ENCODE data around the gene CLEC4M.

Gene CLEC4M

GRCh38 chr19:7762719-7763293 lies at the start of gene CLEC4M:
CLEC4M (plus strand) TSS chr19:7763243; CDS start chr19:7763267, 24 bp downstream.
- Histone ChIP-seq H3K4me1 (ENCODE audit: control insufficient read depth, low read depth, low read length) (no peaks in the 10 kb centered on the region), H3K27ac (ENCODE audit: low read length) (no peak within 1 kb of the TSS), H3K9ac (ENCODE audit: low read length) (no peak within 1 kb of the TSS), H3K4me3 (ENCODE audit: low read length) (no peak within 1 kb of the TSS), H3K9me3 (ENCODE audit: control insufficient read depth, low read depth, low read length) (peaks cover 2% of the 10 kb centered on the region), H3K27me3 (ENCODE audit: control insufficient read depth, insufficient read depth, low read length) (no peaks in the 10 kb centered on the region), H3K36me3 (ENCODE audit: control insufficient read depth, low read depth, low read length) (no peaks in the 10 kb centered on the region)

- H3K27ac ChIP-seq (ENCODE audit: low read length): no peak overlapping the region
- no peaks in the 10 kb centered on the region for H3K9me3 ChIP-seq (ENCODE audit: control insufficient read depth, low read depth, low read length)
- no peaks in the 10 kb centered on the region for H3K36me3 ChIP-seq (ENCODE audit: control insufficient read depth, low read depth, low read length)
- no peak overlapping the region for H3K4me3 ChIP-seq (ENCODE audit: low read length)
- no peaks in the 10 kb centered on the region for H3K4me1 ChIP-seq (ENCODE audit: control insufficient read depth, low read depth, low read length)
- no peaks in the 10 kb centered on the region for H3K27me3 ChIP-seq (ENCODE audit: control insufficient read depth, insufficient read depth, low read length)
- H3K9ac ChIP-seq (ENCODE audit: low read length): no peak overlapping the region
Observed at GRCh38 chr19:7715671-7716070, 47.4 kb upstream of the CLEC4M start.

- Histone ChIP-seq H3K27me3 (ENCODE audit: control insufficient read depth, insufficient read depth, low read length) (no peaks in the 10 kb centered on the region), H3K27ac (ENCODE audit: low read length) (no peak overlapping the region), H3K36me3 (ENCODE audit: control insufficient read depth, low read depth, low read length) (no peaks in the 10 kb centered on the region), H3K9me3 (ENCODE audit: control insufficient read depth, low read depth, low read length) (no peaks in the 10 kb centered on the region), H3K4me1 (ENCODE audit: control insufficient read depth, low read depth, low read length) (no peaks in the 10 kb centered on the region), H3K4me3 (ENCODE audit: low read length) (no peak overlapping the region), H3K9ac (ENCODE audit: low read length) (no peak overlapping the region)
Observed at GRCh38 chr19:7716762-7717161, 46.3 kb upstream of the CLEC4M start.

- H3K27me3 ChIP-seq (ENCODE audit: control insufficient read depth, insufficient read depth, low read length): no peaks in the 10 kb centered on the region
- H3K27ac ChIP-seq (ENCODE audit: low read length): no peak overlapping the region
- no peaks in the 10 kb centered on the region for H3K4me1 ChIP-seq (ENCODE audit: control insufficient read depth, low read depth, low read length)
- H3K9me3 ChIP-seq (ENCODE audit: control insufficient read depth, low read depth, low read length): no peaks in the 10 kb centered on the region
- no peak overlapping the region for H3K4me3 ChIP-seq (ENCODE audit: low read length)
- H3K36me3 ChIP-seq (ENCODE audit: control insufficient read depth, low read depth, low read length): no peaks in the 10 kb centered on the region
- H3K9ac ChIP-seq (ENCODE audit: low read length): no peak overlapping the region
Observed at GRCh38 chr19:7718668-7719067, 44.4 kb upstream of the CLEC4M start.

- Histone ChIP-seq H3K4me1 (ENCODE audit: control insufficient read depth, low read depth, low read length) (no peaks in the 10 kb centered on the region), H3K36me3 (ENCODE audit: control insufficient read depth, low read depth, low read length) (no peaks in the 10 kb centered on the region), H3K9me3 (ENCODE audit: control insufficient read depth, low read depth, low read length) (no peaks in the 10 kb centered on the region), H3K27ac (ENCODE audit: low read length) (no peak overlapping the region), H3K9ac (ENCODE audit: low read length) (no peak overlapping the region), H3K27me3 (ENCODE audit: control insufficient read depth, insufficient read depth, low read length) (no peaks in the 10 kb centered on the region), H3K4me3 (ENCODE audit: low read length) (no peak overlapping the region)
Observed at GRCh38 chr19:7720351-7720750, 42.7 kb upstream of the CLEC4M start.

GRCh38 chr19:7722231-7722651 lies 40.8 kb upstream of the CLEC4M start:
- H3K9me3 ChIP-seq (ENCODE audit: control insufficient read depth, low read depth, low read length): no peaks in the 10 kb centered on the region
- no peaks in the 10 kb centered on the region for H3K4me1 ChIP-seq (ENCODE audit: control insufficient read depth, low read depth, low read length)
- no peaks in the 10 kb centered on the region for H3K36me3 ChIP-seq (ENCODE audit: control insufficient read depth, low read depth, low read length)
- H3K4me3 ChIP-seq (ENCODE audit: low read length): no peak overlapping the region
- no peak overlapping the region for H3K9ac ChIP-seq (ENCODE audit: low read length)
- no peak overlapping the region for H3K27ac ChIP-seq (ENCODE audit: low read length)
- peaks cover 1% of the 10 kb centered on the region for H3K27me3 ChIP-seq (ENCODE audit: control insufficient read depth, insufficient read depth, low read length)

- Histone ChIP-seq H3K4me1 (ENCODE audit: control insufficient read depth, low read depth, low read length) (no peaks in the 10 kb centered on the region), H3K27me3 (ENCODE audit: control insufficient read depth, insufficient read depth, low read length) (peaks cover 37% of the 10 kb centered on the region), H3K9me3 (ENCODE audit: control insufficient read depth, low read depth, low read length) (no peaks in the 10 kb centered on the region), H3K36me3 (ENCODE audit: control insufficient read depth, low read depth, low read length) (no peaks in the 10 kb centered on the region), H3K9ac (ENCODE audit: low read length) (no peak overlapping the region), H3K4me3 (ENCODE audit: low read length) (no peak overlapping the region), H3K27ac (ENCODE audit: low read length) (no peak overlapping the region)
Observed at GRCh38 chr19:7725791-7726190, 37.3 kb upstream of the CLEC4M start.

GRCh38 chr19:7729211-7729610 lies 33.8 kb upstream of the CLEC4M start:
- H3K9ac ChIP-seq (ENCODE audit: low read length): no peak overlapping the region
- peak overlapping the region; percentile 44 for H3K4me3 ChIP-seq (ENCODE audit: low read length)
- peaks cover 64% of the 10 kb centered on the region for H3K27me3 ChIP-seq (ENCODE audit: control insufficient read depth, insufficient read depth, low read length)
- no peak overlapping the region for H3K27ac ChIP-seq (ENCODE audit: low read length)
- no peaks in the 10 kb centered on the region for H3K36me3 ChIP-seq (ENCODE audit: control insufficient read depth, low read depth, low read length)
- no peaks in the 10 kb centered on the region for H3K9me3 ChIP-seq (ENCODE audit: control insufficient read depth, low read depth, low read length)
- no peaks in the 10 kb centered on the region for H3K4me1 ChIP-seq (ENCODE audit: control insufficient read depth, low read depth, low read length)

GRCh38 chr19:7729831-7730285 lies 33.2 kb upstream of the CLEC4M start:
- H3K27ac ChIP-seq (ENCODE audit: low read length): no peak overlapping the region
- H3K4me3 ChIP-seq (ENCODE audit: low read length): peak overlapping the region; percentile 44
- H3K27me3 ChIP-seq (ENCODE audit: control insufficient read depth, insufficient read depth, low read length): peaks cover 70% of the 10 kb centered on the region
- H3K9me3 ChIP-seq (ENCODE audit: control insufficient read depth, low read depth, low read length): no peaks in the 10 kb centered on the region
- no peak overlapping the region for H3K9ac ChIP-seq (ENCODE audit: low read length)
- H3K36me3 ChIP-seq (ENCODE audit: control insufficient read depth, low read depth, low read length): no peaks in the 10 kb centered on the region
- H3K4me1 ChIP-seq (ENCODE audit: control insufficient read depth, low read depth, low read length): no peaks in the 10 kb centered on the region

GRCh38 chr19:7730286-7731217 lies 32.5 kb upstream of the CLEC4M start:
- no peaks in the 10 kb centered on the region for H3K4me1 ChIP-seq (ENCODE audit: control insufficient read depth, low read depth, low read length)
- no peak overlapping the region for H3K9ac ChIP-seq (ENCODE audit: low read length)
- H3K27ac ChIP-seq (ENCODE audit: low read length): no peak overlapping the region
- H3K36me3 ChIP-seq (ENCODE audit: control insufficient read depth, low read depth, low read length): no peaks in the 10 kb centered on the region
- peaks cover 75% of the 10 kb centered on the region for H3K27me3 ChIP-seq (ENCODE audit: control insufficient read depth, insufficient read depth, low read length)
- peak overlapping the region; percentile 44 for H3K4me3 ChIP-seq (ENCODE audit: low read length)
- no peaks in the 10 kb centered on the region for H3K9me3 ChIP-seq (ENCODE audit: control insufficient read depth, low read depth, low read length)

GRCh38 chr19:7731218-7731595 lies 31.8 kb upstream of the CLEC4M start:
- no peaks in the 10 kb centered on the region for H3K9me3 ChIP-seq (ENCODE audit: control insufficient read depth, low read depth, low read length)

More at GRCh38 chr19:7731218-7731595, 31.8 kb upstream of the CLEC4M start:
- Histone ChIP-seq H3K9ac (ENCODE audit: low read length) (no peak overlapping the region), H3K4me3 (ENCODE audit: low read length) (no peak overlapping the region), H3K27me3 (ENCODE audit: control insufficient read depth, insufficient read depth, low read length) (peaks cover 78% of the 10 kb centered on the region), H3K4me1 (ENCODE audit: control insufficient read depth, low read depth, low read length) (no peaks in the 10 kb centered on the region), H3K36me3 (ENCODE audit: control insufficient read depth, low read depth, low read length) (no peaks in the 10 kb centered on the region), H3K27ac (ENCODE audit: low read length) (no peak overlapping the region)

All from iPS-18a (cell line).